ENCODE results near the gene ARHGEF19. TPM values are rescaled to one million over a fixed set of nuclear protein-coding genes. Genes with fewer than 3 reads are reported as not detected.
"Not testable (repeated sequence)": the region's sequence is repeated elsewhere in the genome, so short reads cannot be mapped to it uniquely, and the experiment has no call there.

The ARHGEF19 gene
- polyA plus RNA-seq, 3 donors: 5.5 to 8.4 (median 6.8) TPM

DNA sequence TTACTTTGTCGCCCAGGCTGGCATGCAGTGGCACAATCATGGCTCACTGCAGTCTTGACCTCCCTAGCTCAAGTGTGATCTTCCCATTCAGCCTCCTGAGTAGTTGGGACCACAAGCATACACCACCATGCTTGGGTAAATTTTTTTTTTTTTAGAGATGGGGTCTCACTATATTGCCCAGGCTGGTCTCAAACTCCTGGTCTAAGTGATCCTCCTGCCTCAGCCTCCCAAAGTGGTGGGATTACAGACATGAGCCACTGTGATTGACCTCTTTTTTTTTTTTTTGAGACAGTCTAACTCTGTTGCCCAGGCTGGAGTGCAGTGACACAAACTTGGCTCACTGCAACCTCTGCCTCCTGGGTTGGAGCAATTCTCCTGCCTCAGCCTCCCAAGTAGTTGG is 33.8 kb upstream of the ARHGEF19 start:
- WGBS, 3 donors: 95 to 100% (median 95%) methylated on average over 1 of the region's 1 CpG
- not testable (repeated sequence) for H3K27ac ChIP-seq (ENCODE audit: low read depth, low read length)

DNA sequence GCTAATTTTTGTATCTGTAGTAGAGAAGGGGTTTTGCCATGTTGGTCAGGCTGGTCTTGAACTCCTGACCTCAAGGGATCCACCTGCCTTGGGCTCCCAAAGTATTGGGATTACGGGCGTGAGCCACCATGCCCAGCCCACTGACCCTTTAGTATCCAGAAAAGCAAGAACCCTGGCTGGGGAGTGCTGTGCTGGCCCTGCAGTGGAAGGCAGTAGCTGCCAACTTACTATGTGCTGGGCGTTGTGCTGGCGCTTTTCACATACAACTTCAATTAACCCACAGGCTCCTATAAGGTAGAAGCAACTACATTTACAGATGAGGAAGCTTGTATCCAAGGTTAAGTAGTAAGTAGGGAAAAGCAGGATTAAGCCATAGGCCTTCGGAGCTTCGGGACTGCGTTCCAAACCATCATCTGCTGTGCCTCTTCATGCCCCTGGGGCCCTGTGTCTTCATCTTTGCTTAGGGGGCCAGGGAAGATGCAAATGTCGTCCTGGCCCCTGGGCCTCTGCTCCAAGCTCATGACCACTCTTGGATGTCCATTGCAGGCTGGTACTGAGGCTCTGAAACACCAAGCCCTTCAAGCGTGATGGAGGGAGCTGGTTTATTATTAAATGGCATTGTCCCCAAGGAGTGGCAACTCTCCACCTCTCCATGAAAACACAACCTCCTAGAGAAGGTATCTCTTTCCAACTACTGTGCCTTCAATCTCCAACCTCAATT is 33.2 kb upstream of the ARHGEF19 start:
- WGBS, 3 donors: 85 to 94% (median 92%) methylated on average over 9 of the region's 9 CpGs
- no peak overlapping the region for H3K27ac ChIP-seq (ENCODE audit: low read depth, low read length)

DNA sequence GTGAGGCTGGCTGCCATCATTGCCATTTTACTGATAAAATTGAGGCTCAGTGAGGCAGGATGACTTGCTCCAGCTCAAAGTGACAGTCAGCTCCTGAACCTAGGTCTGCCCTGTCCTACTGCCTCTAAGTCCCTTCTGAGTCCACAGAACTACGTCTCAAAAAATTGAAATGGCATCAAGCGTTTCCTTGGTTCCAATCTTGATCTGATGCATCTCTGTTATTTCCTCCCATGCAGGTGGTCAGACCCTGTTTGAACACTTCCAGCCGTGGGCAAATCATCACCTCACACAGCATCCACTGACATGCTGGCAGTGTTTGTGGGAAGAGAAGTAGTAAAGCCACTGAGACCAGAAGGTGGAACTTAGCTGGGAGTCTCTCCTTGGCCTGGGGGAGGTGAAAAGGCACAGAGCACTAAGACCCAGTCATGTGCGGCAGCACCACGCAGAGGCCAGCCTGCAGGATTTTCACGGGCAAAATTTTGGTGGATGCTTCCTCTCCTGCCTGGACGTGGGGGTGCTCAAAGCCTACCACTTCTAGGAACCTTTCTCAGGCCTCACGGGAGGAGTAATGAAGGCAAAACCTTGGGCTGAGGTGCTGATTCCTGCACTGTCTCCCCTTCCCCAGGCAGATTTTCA is 32.3 kb upstream of the ARHGEF19 start:
- H3K27ac ChIP-seq (ENCODE audit: low read depth, low read length): no peak overlapping the region
- WGBS, 3 donors: 67 to 79% (median 77%) methylated on average over 8 of the region's 8 CpGs

DNA sequence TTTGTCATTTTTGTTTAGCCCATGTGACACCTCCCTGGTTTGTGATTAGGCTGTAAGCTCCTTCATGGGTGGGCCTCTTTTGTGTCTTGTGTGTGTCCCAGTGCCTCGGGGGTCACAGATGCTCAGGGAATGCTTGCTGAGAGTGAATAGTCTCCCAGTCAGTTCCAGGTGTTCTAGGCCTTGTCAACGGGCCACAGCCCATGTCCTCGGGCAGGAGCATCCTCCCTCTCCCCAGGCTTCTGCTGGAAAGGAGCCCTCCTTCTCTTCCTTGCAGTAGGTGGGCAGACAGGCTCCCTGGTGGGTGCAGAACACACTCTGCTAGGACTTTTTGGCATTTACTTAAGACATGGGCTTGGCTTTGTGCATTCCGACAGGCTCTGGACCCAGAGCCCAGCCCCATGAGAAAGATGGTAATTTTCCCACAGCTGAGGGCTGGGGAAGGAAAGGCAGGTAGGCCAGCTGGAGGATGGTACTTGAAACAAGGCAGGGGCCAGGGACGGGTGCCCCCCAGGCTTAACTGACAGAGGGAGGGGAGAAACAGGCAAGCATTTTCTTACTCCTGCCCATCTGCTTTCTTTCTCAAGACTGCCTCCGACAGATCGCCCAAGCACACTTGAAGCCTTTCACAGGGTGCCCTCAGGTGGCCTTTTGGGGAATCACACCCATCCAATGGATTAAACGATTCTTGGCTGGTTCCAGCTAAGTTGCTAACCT is 31.6 kb upstream of the ARHGEF19 start:
- WGBS, 3 donors: 20 to 35% (median 29%) methylated on average over 8 of the region's 8 CpGs
- H3K27ac ChIP-seq (ENCODE audit: low read depth, low read length): no peak overlapping the region

DNA sequence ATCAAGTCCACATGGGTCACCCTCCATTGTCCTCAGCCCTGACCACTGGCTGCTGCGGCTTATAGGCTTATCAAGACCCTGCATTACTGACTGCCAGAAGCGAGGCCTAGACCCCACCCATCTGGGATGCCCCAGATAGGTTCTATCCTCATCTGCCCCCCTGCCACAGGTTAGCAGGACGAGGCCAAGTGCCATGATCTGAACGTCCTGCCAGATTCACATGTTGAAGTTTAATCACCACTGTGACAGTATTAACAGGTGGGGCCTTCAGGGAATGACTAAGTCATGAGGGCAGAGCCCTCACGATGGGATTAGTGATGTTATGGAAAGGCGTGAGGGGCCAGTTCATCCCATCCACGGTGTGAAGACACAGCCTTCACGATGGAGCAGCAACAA is 30.8 kb upstream of the ARHGEF19 start:
- H3K27ac ChIP-seq (ENCODE audit: low read depth, low read length): no peak overlapping the region
- WGBS, 3 donors: 72 to 82% (median 78%) methylated on average over 8 of the region's 8 CpGs

DNA sequence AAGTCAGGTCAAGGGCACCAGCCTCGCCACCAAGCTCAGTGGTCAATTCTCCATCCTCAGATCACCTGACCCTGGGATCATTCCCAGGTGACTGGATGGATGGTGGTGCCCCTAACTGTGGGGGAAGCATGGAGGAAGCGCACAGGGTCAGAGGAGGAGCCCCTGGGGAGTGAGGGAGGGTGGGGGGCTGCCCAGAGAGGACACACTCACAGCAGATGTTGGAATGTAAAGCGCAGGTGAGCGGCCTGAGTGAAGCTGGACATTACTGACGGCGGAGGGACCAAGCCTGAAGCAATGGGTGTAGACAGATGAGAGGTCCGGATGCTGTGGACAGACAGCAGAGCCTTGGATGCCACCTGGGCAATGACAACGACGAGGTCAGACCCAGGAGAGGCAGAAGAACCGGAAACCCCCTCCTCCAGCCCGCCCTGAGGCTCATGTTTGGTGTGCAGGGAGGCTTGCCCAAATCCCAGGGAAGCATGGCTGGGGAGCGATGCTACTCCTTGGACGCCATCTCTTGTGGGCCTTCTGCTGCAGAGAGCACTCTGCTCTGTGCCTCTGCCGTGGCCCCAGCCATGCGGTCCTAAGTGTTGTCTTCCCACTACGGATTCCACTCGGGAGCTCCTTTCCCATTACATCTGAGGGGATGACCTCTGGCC is 30.2 kb upstream of the ARHGEF19 start:
- H3K27ac ChIP-seq (ENCODE audit: low read depth, low read length): no peak overlapping the region
- 83 to 88% (median 86%) methylated on average over 17 of the region's 17 CpGs for WGBS, 3 donors

DNA sequence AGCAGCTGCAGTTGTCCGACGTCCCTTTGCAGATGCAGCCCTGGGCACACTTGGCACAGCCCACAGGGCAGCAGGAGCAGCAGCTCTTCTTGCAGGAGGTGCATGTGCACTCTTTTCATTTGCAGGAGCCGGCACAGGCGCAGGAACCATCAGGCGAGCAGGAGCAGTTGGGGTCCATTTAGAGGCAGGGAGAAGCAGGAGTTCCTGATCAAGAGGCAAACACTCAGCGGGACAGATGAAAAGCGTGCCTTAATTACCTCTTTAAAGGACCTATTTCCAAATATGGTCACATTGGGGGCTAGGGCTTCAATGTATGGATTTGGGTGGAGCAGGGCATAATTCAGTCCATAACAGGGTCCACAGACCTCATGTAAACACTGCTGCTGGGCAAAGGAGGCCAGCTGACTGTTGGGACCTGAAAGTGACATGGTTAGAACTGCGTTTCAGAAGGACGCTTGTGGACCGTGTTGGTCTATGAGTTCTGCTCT is 28.8 kb upstream of the ARHGEF19 start:
- H3K27ac ChIP-seq (ENCODE audit: low read depth, low read length): no peak overlapping the region
- WGBS, 3 donors: 80 to 89% (median 80%) methylated on average over 10 of the region's 10 CpGs

DNA sequence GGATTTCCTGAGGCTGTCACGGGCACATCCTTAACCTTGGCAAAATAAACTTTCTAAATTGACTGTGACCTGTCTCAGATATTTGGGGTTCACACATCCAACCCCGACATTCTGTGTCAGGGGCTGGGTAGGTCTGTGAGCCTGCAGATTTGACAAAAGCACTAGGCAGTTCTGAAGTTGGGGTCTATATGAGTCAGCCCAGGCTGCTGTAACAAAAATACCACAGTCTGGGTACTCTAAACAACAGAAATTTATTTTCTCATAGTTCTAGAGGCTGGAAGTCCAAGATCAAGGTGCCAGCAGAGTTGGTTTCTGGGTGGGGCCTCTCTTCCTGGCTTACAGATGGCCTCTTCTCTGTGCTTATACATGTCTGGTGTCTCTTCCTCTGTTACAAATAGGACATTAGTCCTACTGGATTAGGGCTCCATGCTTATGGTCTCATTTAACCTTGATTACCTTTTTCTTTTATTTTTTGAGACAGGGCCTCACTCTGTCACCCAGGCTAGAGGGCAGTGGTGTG is 27.6 kb upstream of the ARHGEF19 start:
- WGBS, 3 donors: 81 to 92% (median 89%) methylated on average over 2 of the region's 2 CpGs
- no peak overlapping the region for H3K27ac ChIP-seq (ENCODE audit: low read depth, low read length)

DNA sequence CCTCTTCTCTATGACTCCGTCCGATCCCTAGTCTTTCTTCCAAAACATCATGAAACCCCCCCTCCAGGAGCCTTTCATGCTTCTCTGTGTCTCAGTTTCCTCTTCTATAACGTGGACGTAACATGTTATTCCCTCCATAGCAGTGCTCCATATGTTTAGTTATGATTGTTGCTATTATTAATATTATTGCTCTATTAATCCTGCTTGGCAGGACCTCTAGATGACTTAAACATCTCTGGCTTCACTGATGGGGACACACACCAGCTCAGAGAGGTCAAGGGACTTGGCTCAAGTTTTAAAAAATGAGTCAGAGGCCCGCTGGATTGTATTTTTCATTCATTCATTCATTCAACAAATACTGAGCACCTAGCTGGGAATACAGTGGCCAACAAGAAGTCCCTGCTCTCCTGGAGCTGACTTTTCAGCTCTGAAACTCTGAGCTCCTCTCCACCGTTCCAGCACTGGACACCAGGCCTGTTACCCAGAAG is 24.9 kb upstream of the ARHGEF19 start:
- H3K27ac ChIP-seq (ENCODE audit: low read depth, low read length): no peak overlapping the region
- WGBS, 3 donors: 20 to 26% (median 23%) methylated on average over 6 of the region's 6 CpGs

DNA sequence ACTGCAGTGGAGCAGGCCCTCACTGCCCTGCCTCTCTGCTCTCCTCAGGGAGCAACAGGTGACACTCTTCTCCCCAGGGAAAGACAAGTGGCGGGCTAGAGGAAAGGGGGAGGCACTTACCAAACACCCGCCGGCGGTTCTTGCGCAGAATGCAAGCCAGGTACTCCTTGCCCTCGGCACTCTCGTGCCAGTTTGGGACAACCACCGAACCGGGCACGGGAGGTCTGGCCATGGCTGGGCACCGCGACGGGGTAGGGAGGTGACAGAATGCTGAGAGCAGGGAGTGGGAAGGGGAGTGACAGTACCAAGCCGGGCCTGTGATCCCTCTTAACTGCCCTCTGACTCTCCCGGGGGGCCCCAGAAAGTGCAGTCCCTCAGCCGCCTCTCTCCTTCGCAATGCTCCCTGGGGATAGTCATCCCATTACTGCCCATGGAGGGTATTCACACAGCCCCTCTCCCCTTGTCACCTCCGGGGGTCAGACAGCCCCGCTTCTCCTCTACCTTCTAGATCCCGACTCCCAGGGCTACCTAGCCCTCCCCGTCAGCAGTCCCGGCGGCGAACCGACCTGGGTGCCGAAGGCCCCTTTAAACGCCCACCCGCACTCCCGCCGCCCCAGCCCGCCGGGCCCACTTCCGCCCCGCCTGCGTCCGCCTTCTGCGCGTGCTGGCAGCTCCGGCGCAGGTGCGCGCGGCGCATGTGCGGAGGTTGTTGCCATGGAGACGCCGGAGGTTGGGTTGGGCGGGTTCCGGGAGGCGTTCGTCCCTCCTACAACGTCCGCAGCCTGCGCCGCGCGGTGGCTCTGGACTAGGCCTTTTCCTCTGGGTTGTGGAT is 24.3 kb upstream of the ARHGEF19 start, which contains the start of gene CPLANE2:
Gene CPLANE2 (minus strand): TSS at position 673 of the 832 bp plus-strand sequence. CDS start 441 bp downstream, at position 232.
- H3K27ac ChIP-seq (ENCODE audit: low read depth, low read length): no peak within 1 kb of the TSS
- 1 to 2% (median 1%) methylated on average over 57 of the region's 57 CpGs for WGBS, 3 donors

DNA sequence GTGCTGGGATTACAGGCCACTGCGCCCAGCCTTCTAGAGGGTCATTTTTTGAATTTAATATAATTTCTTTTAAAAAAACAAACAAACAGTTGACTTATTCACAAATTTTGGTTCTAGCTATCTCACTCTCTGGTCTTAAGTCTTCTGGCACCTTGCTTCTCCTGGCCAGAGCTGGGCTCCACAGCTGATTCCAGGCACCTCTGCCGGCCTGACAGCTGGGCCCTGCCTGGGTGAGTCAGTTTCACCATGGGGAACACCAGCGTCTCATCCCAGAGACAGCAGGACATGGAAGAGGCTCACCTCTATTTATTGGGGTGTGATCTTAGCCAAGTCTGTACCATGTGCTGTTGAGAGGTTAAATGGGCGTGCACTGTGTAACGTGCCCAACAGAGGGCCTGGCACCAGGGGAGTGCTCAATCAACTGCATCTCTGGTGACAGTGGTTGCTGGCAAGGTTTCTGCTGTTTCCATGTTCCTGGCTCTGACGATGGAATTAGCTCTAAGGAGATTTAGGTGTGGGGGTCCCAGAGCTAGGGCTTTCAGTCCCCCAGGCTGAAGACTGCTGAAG is 23.6 kb upstream of the ARHGEF19 start:
- H3K27ac ChIP-seq (ENCODE audit: low read depth, low read length): no peak overlapping the region
- WGBS, 3 donors: 32 to 47% (median 44%) methylated on average over 6 of the region's 6 CpGs

DNA sequence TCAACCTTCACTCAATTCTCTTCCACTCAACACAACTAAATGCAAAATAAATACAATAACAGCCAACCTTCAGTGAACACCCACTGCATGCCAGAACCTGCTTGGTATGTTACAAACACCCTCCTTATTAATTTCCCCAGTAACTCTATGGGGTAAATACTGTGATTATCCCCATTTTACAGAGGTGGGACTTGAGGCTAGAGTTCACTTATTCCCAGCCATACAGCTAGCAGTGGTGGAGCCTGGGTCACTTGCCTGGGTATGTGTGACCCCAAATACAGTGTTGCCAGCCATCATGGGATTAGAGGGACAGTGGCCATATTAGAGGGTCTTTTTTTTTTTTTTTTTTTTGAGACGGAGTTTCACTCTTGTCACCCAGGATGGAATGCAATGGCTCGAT is 22.9 kb upstream of the ARHGEF19 start:
- WGBS, 3 donors: 81 to 92% (median 92%) methylated on average over 2 of the region's 2 CpGs
- no peak overlapping the region for H3K27ac ChIP-seq (ENCODE audit: low read depth, low read length)

DNA sequence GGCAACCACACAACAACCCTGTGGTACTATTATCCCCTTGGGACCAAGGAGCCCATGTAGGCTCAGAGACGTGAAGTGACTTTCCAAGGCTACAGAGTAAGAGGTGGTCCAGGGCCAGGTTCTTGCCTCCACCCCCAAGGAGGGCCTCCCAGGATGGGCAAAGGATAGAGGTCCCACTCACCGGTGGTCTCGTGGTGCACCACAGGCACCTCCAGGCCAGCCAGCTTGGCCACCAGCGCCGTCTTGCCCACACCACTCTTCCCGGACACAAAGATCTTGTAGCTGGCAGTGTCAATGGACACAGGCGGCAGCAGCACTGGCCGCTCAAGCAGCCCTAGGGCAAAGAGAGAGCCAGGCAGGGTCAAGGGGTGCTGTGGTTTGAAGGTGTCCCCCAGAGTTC is 21.0 kb upstream of the ARHGEF19 start:
- no peak overlapping the region for H3K27ac ChIP-seq (ENCODE audit: low read depth, low read length)
- 94 to 97% (median 97%) methylated on average over 8 of the region's 8 CpGs for WGBS, 3 donors

DNA sequence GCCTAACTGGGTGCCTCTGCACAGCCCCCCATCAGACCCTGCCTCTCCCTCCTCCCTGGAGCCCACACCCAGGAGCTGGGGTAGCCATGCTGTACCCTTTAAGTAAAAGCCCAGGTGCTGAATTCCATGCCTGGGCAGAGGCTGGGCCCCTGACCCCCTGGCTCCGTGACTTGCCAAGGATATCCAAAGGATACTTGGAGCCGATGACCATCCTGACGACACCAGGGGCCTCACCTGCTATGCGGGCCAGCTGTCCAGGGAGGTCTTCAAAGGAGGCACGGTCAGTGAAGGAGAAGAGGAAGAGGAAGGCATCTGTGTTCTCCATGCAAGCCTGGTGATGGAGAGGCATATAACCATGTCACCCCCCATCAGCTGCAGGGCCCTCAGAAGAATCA is 19.9 kb upstream of the ARHGEF19 start:
- 95 to 97% (median 95%) methylated on average over 5 of the region's 5 CpGs for WGBS, 3 donors
- H3K27ac ChIP-seq (ENCODE audit: low read depth, low read length): no peak overlapping the region

DNA sequence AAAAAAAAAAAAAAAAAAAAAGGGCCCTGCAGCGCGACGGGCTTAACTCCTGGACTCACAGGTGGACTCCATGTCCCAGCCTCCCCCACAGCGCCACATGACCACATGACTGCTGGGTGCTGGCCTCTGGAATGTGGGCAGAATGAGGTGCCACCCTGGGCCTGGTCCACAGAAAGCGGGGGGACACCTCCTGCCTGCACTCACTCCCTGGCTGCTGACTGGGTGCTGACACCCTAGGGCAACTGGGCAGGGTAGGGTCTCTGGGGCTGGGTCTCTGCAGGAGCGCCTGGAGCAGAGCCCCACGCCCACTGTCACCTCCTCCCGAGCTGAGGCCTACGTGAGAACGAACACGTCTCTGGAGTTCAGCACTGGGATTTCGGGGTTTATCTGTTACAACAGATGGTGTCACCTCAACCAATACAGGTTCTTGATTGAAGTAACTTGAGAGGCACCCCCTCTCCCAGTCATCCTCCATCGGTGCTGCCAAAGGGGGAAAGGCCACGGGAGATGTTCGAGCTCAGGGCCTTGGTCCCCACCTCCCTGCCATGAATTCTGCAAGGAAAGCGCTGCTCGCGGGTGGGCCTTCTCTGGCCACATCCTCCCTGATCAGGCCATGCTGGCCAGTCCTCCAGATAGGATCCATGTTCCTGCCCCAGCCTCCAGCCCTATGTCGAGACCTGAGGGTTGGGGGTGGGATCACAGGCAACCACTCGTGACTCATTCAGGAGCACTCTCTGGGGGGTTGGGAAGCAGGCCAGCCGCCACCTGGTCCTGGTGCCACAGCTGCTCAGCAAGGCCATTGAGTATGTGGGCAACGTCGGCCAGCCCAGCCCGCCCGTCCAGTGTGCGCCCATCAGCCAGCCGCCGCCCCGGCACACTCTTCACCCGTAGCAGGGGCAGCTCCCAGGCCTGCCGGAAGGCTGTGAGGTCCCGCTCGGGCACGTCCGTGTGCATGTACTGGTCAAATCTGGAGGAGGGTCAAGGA is 19.2 kb upstream of the ARHGEF19 start:
- 89 to 94% (median 93%) methylated on average over 35 of the region's 35 CpGs for WGBS, 3 donors
- no peak overlapping the region for H3K27ac ChIP-seq (ENCODE audit: low read depth, low read length)

DNA sequence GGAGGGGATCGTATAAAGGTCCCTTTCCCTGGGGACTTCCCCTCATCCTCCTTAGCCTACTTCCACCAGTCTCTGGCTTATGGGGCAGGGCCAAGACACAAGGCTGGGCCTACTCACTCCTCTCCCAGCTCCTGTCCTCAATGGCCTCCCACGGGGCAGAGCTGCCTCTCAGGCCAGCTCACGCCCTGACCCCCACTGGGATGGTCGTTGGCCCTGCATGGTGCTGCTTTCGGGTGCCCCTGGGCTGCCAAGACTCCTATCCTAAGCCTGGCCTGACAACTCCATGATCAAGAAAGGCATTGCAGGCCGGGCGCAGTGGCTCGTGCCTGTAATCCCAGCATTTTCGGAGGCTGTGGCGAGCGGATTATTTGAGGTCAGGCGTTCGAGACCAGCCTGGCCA is 18.3 kb upstream of the ARHGEF19 start:
- 86 to 95% (median 89%) methylated on average over 13 of the region's 13 CpGs for WGBS, 3 donors
- H3K27ac ChIP-seq (ENCODE audit: low read depth, low read length): no peak overlapping the region

Measured in adipose tissue (tissue), 3 donors.